ENCODE measurements around the gene KLRD1.

- no peak for TF ChIP-seq CTCF (IDR thresholded peaks at IDR 0.05)
- no peak for TF ChIP-seq POLR2A (IDR thresholded peaks at IDR 0.05)
Measured at GRCh38 chr12:10374624-10375018, 67.0 kb downstream of the KLRD1 start.
